Left forelimb (tissue), 1 donor: ENCODE results near the gene FUNDC2.
"Not testable (repeated sequence)": the region's sequence is repeated elsewhere in the genome, so short reads cannot be mapped to it uniquely, and the experiment has no call there.

ENCODE experiments used
- DNase-seq: peaks from one replicate; pipeline ENCODE4 v3.0.0-alpha.2; 2018; ENCODE audit warnings: low spot score

The FUNDC2 gene, protein sequence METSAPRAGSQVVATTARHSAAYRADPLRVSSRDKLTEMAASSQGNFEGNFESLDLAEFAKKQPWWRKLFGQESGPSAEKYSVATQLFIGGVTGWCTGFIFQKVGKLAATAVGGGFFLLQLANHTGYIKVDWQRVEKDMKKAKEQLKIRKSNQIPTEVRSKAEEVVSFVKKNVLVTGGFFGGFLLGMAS

GRCh38 chrX:155026727-155027508 lies at the start of gene FUNDC2:
Gene FUNDC2 (plus strand): TSS chrX:155026844. CDS start chrX:155026939, 95 bp downstream.
- peak; percentile 91 for DNase-seq

DNA sequence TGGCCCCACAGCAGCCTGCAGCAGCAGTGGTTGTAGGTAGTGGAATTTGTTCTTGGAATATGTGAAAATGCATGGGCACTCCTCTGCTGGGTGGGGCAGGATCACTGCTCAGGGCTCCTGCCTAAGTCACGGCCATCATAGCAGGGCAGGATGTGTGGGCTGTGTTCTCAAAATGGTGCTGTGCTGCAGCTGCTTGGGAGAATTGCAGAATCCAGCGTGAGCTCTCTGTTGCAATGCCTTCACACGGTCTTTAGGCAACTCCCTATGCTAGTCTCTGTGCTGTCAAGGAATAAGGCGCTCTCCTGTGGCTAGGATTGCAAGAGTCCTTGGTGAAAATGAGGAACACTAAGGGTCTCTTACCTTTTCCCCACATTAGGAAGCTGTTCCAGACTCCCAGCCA lies 47.0 kb upstream of the FUNDC2 start:
- no peak for DNase-seq

DNA sequence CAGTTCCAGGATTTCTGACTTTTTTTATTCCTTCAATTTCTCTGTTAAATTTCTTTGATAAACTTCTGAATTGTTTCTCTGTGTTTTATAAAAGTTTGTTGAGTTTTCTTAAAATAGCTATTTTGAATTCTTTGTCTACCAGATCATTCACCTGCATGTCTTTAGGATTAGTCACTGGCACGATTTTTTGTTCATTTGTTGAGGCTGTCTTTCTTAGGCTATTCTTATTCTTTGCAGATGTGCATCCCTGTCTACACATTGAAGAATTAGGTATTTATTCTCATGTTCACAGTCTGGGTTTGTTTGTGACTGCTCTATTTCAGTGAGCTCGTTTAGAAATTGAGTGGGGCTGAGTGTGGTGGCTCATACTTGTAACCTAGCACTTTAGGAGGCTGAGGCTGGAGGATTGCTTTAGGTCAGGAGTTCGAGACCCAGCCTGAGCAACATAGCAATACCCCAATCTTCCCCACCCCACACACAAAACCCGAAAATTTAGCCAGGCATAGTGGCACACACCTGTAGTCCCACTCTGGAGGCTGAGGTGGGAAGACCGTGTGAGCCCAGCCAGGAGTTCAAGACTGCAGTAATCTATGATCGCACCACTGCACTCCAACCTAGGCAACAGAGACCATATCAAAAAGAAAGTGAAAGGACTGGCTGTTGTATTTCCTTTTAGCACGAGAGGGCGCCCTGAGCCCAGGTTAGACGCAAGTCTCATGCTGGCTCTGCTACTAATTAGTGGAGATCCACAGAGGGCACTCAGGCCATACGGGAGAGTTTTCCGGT lies 46.1 kb upstream of the FUNDC2 start:
- peak; percentile 71 for DNase-seq

DNA sequence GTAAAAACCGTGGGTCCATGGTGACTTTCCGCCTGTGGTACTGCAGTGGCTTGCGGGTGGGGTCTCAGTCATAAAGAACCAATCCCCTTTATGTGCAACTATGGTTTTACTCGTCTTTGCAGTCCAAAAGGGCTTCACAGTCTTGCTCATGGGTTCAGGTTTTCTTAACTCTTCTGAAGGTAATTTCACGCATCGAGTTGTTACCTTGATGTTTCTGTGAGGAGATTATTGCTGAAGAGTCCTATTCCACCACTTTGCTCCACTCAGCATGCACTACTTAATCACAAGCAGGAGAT lies 45.6 kb upstream of the FUNDC2 start:
- DNase-seq = no peak

DNA sequence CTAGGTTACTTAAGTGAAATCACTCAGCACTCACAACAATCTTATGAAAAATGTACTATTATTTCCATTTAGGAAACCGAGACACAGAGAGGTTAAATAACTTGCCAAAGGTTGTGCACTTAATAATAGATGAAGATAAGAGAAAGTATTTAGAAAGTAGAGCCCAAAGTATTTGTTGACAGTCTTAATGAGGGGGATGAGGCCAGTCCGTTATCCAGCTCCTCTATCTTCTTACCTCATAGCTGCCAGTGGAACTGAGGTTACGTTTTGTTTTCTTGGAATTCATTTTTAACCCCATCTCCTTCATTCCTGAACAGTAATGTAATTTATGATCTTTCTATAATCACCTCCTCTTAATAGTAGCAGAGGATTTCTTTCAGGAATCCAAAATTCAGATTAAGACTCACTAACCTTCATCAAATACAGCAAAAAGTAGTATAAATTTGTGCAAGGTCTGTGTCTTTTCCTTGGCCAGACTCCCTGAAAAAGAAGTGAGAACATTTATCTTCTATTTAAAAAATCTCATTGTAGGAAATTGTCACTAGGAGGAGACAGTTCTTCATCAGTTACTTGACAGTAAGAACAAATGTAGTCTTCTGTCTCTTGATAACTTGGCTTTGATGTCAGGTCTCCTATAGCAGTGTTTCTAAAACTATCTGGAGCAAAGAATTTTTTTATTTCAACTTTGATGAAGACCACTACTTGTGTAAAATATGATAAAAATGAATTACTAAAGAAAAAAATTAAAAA lies 39.6 kb upstream of the FUNDC2 start:
- DNase-seq = no peak

- no peak for DNase-seq
These were observed 38.7 kb upstream of the FUNDC2 start for GRCh38 chrX:154987940-154988339.

GRCh38 chrX:154988719-154989118 lies 37.9 kb upstream of the FUNDC2 start:
- DNase-seq = no peak

DNA sequence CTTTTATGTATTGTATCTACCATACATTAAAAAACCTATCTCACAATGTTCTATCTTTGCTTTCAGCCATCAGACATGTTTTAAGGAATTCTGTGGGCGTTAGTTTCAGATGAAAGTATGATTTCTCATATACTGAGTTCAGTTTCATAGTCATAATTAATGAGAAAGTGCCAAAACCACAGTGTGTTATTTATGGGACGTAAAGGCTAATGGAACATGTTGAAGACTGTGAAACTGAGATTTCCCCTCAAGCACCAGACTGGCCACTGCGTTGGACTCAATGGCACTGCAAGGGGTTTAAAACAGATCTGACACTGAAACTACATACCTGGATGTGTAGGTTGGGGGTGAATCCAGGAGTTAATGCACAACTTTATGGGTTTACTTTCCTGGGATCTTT lies 36.1 kb upstream of the FUNDC2 start:
- no peak for DNase-seq

- DNase-seq = no peak
These were observed 35.6 kb upstream of the FUNDC2 start for GRCh38 chrX:154991039-154991438.

DNA sequence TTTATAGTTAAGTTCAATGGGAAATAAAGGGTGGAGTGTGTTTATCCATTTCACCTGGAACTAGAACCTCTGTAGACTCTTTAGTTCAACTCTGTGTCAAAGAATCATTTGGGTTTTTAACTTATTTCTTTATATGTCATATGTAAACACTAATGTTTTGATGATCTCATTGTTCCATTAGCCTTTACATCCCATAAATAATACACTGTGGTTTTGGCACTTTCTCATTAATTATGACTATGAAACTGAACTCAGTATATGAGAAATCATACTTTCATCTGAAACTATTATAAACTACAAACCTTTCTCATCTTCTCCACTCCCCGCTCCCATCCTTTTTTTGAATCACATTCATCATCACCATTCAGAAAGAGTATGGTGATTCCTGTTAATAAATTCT lies 35.2 kb upstream of the FUNDC2 start:
- no peak for DNase-seq

DNA sequence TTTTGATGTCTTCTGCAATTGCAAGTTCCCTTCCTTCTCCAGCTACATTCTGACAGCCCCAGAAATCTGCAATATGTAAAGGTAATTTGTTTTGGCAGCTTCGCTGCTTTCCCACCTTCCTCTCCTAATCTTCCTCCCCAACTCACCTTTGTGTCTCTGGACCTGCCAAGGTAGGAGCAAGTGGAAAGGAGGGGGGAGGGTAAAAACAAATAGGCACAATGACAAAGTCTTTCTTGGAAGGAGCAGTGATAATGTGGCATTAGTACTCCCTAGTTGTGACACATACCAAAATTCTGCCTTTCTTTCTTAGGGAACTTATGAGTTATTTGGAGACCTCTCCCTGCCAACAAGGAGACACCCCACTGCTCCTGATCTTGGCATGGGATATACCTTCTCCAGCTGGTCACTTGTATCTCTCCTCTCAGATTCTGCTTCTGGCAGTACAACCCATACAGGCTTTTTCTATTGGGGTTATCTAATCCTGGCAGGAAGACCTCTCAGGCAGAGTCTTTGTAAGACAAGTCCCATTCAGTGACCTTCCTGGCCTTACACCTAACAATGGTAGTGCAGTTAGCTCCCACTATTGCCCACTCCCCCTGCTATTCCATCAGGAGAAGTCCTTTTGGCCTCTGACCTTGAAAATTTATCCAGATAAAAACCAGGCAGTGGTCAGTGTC lies 28.3 kb upstream of the FUNDC2 start:
- no peak for DNase-seq

DNA sequence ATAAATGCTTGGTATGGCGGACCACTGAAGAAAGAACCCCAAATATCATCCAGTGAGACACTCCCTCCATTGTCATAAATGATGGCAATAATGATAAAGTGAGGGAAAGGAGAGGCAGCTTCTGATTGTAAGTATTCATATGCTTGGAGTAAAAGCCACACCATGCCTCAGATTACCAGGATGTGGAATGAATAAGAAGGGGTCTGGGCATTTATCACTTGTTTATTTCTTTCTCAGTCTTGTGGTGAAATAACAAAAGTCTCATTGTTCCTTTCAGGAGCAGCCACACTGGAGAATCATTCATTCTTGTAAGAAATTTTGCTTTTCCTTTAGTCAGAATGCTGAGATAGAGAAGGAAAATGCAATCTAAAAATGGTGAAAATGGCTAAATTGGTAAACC lies 25.8 kb upstream of the FUNDC2 start:
- no peak for DNase-seq

- DNase-seq = no peak
These were observed 24.8 kb upstream of the FUNDC2 start for GRCh38 chrX:155001873-155002272.

DNA sequence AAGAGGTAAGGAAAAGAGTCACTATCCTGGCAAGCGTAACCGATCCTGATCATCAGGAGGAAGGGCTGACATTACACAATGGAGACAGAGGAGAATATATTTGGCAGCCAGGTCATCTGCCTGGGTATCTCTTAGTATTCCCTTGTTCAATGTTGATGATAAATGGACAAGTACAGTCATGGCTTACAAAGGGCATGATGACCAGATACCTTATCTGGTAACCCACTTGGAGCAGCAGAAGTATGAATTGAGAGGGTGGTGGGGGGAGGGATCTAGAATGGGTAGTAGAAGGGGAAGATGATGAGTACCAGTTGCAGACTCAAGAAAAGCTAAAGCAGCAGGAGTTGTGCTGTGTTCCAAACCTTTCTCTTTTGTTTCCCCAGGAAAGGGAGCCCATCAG lies 21.5 kb upstream of the FUNDC2 start:
- DNase-seq = no peak

DNA sequence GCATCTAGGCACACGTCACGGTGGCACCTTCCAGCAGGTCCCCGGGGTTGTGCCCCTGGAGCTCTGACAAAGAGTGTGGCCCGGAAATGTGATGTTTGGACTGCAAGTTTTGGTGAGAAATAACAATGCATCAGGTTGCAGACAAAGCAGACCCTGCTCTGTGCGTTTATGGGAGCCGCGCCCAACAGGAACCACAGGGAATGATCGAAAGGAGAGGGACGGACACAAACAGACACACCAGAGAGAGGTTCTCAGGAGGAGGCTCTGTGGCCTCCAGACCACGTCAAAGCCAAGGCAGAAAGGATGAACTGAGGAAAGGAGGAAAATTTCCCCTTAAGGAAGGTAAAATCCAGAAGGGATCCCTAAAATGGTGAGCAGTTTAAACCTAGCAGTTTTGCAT lies 20.3 kb upstream of the FUNDC2 start:
- not testable (repeated sequence) for DNase-seq

GRCh38 chrX:155006913-155007671 lies 19.6 kb upstream of the FUNDC2 start:
- not testable (repeated sequence) for DNase-seq

DNA sequence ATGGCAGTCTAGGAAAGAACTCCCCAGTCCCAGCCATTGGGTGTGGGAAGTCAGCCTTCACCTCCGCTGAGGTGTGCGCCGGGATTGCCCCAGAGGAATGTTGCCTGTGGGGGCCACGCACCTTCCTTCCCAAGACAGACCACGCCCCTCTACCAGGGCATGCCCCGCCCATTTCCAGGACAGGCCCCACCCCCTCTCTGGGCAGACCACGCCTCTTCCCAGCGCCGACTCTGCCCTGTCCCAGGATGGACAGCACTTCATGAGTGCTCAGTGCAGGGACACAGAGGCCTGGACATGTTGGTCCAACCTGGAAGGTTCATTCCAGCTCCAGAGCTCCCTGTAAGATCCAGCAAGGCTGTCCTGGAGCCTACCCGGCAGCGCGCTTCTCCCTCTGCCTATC lies 18.1 kb upstream of the FUNDC2 start:
- not testable (repeated sequence) for DNase-seq

GRCh38 chrX:155009994-155010472 lies 16.6 kb upstream of the FUNDC2 start:
- no peak for DNase-seq

GRCh38 chrX:155020591-155020990 lies 6.1 kb upstream of the FUNDC2 start:
- DNase-seq = no peak

DNA sequence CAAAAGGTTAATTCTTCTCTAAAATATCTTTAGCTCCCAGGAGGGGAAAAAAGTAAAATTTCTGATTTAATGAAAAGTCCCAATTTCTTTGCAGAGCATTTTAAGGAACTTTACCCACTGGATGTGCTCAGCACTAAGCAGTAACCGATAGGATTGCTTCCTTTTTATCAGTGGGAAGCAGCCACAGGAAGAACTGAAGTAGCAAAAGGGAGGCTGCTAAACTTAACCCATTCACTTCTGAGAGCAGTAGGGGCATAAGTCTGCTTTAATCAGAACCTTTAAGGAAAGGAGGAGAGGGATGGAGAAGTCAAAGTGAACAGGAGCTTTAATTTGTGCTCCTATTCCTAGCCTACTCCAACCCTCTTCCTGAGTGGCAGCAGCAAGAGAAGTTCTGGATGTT lies 4.1 kb upstream of the FUNDC2 start, which contains the start of gene F8:
F8 (minus strand) TSS at position 139 of the 400 bp plus-strand sequence. CDS start 171 bp downstream, outside the sequence.
- DNase-seq = no peak
